Measurements from ENCODE around the gene STRADA. TPM values are rescaled to one million over a fixed set of nuclear protein-coding genes. Genes with fewer than 3 reads are reported as not detected.

The STRADA gene
- total and polyA plus RNA-seq, 10 of the 15 experiments (the other 5 are each of a cell fraction or from before 2014, with no cell fraction given), result 13.3 to 54.1 (median 44.0) TPM

GRCh38 chr17:63772801-63773271 is 31.2 kb upstream of the STRADA start:
- no peaks in the 10 kb centered on the region for H3K9me3 ChIP-seq (replicated peaks; ENCODE audit: control insufficient read depth, insufficient read depth, low read length)
- peak overlapping the region; percentile 84 for H3K27ac ChIP-seq (ENCODE audit: control insufficient read depth, insufficient read depth)
- H3K4me2 ChIP-seq (ENCODE audit: control insufficient read depth, insufficient read depth), result peak overlapping the region; percentile 73
- under 1% methylated on average over 7 of the region's 7 CpGs for WGBS (ENCODE audit: insufficient coverage, insufficient replicate concordance, low lambda C conversion rate, missing lambda C conversion rate)
- TF ChIP-seq SMAD5 (IDR thresholded peaks at IDR 0.05; ENCODE audit: low read depth) (no peak), ASH2L (IDR thresholded peaks at IDR 0.05; ENCODE audit: borderline replicate concordance, low read depth) (peak; percentile 70; the same call in 1 of the 2 replicates), BMI1 (IDR thresholded peaks at IDR 0.05; ENCODE audit: borderline replicate concordance) (no peak), BACH1 (IDR thresholded peaks at IDR 0.05; ENCODE audit: borderline replicate concordance) (no peak), MLLT1 (IDR thresholded peaks at IDR 0.05) (no peak), SIN3A (IDR thresholded peaks at IDR 0.05; ENCODE audit: low read depth, low read length) (peak; percentile 4; the same call in 1 of the 2 replicates), PAX5 (IDR thresholded peaks at IDR 0.05; ENCODE audit: borderline replicate concordance, low read depth, low read length) (no peak), E2F8 (IDR thresholded peaks at IDR 0.05; ENCODE audit: low read depth, partially characterized antibody) (no peak), MEF2B (IDR thresholded peaks at IDR 0.05; ENCODE audit: partially characterized antibody, poor library complexity, severe bottlenecking) (no peak), CEBPZ (IDR thresholded peaks at IDR 0.05; ENCODE audit: low read depth, low read length) (no peak), BCL11A (IDR thresholded peaks at IDR 0.05; ENCODE audit: low read depth, low read length) (no peak), MTA2 (IDR thresholded peaks at IDR 0.05; ENCODE audit: low read depth) (no peak)
- no peak for FAIRE-seq
- peak overlapping the region; percentile 94 for H3K9ac ChIP-seq (ENCODE audit: control insufficient read depth, insufficient read depth, low read length)
- CTCF ChIA-PET, result interaction anchor here (0.6 to 1.6 kb wide), 6 partner anchors 25 to 76 kb away, joined by 3 to 8 read pairs (median 5); no protein-coding TSS in a partner anchor
- RAD21 ChIA-PET (ENCODE audit: unreplicated experiment), result interaction anchor here (0.6 to 3.6 kb wide), 10 partner anchors 12 to 244 kb away, joined by 3 to 20 read pairs (median 5); partner anchors contain the start of genes MAP3K3 and STRADA
- in situ Hi-C loops (cut with MboI) (no loop called here), intact Hi-C loops (cut with micrococcal nuclease; ENCODE audit: unreplicated experiment) (loop anchor here (1.0 to 10.0 kb wide), 5 partner anchors 32 to 148 kb away; partner anchors contain the start of genes FTSJ3, MAP3K3, PSMC5 and SMARCD2)
- SMC1A ChIA-PET (ENCODE audit: uncharacterized antibody, unreplicated experiment), result interaction anchor here (1.0 to 1.9 kb wide), 5 partner anchors 9 to 74 kb away, joined by 3 to 7 read pairs (median 5); no protein-coding TSS in a partner anchor
- H3K4me3 ChIP-seq, result peak overlapping the region; percentile 86
- H3K27me3 ChIP-seq (replicated peaks in 1 of 2; ENCODE audit: control insufficient read depth in 2 of 2, insufficient read depth in 2 of 2, low read length in 1 of 2), result no peaks in the 10 kb centered on the region
- H3K4me1 ChIP-seq (ENCODE audit: control insufficient read depth, insufficient read depth, low read length), result peaks cover 3% of the 10 kb centered on the region
- peak overlapping the region; percentile 65 for H2AFZ ChIP-seq (ENCODE audit: control insufficient read depth, low read depth, low read length)
- TSS peak; percentile 86 for BruUV-seq (replicated peaks)
- H3K36me3 ChIP-seq (ENCODE audit: control insufficient read depth in 2 of 2, insufficient read depth in 2 of 2, low read length in 1 of 2), result peaks cover 0 to 7% of the 10 kb centered on the region in 2 experiments; a peak in 1 of 4 replicates
- peaks cover 3% of the 10 kb centered on the region for H4K20me1 ChIP-seq (ENCODE audit: control insufficient read depth, insufficient read depth)
- peaks cover 90% of the 10 kb centered on the region for H3K79me2 ChIP-seq (ENCODE audit: control insufficient read depth, insufficient read depth, low read length)
- no peak for DNase-seq (ENCODE audit: low read depth, low spot score)
- POLR2A ChIA-PET, result interaction anchor here (0.8 to 6.1 kb wide), 15 partner anchors 8 to 152 kb away, joined by 3 to 49 read pairs (median 7); partner anchors contain the start of genes FTSJ3, MAP3K3, PSMC5 and SMARCD2
- no peak for ATAC-seq
